MM.1S (cell line): ENCODE results near the gene GBF1.

Source experiments
- DNase-seq: peaks from one replicate; pipeline ENCODE4 v3.0.0-alpha.2; 2015
- H2AFZ ChIP-seq: fragments of 300-600 bp; sonication (generic); 2 replicates; pipeline ENCODE4 v1.6.0; 2016; ENCODE audit warnings: antibody characterized with exemption, low read length
- H3F3A ChIP-seq: fragments of 300-600 bp; sonication (generic); 2 replicates; pipeline ENCODE4 v1.6.1; 2016; ENCODE audit warnings: mild to moderate bottlenecking, antibody characterized with exemption, low read length, moderate library complexity, mixed read lengths; ENCODE audit not compliant: insufficient read depth
- H3K27ac ChIP-seq: fragments of 300-600 bp; sonication (generic); 2 replicates; pipeline ENCODE4 v1.5.1; 2016; ENCODE audit warnings: mild to moderate bottlenecking, low read length
- H3K27me3 ChIP-seq: fragments of 300-600 bp; sonication (generic); replicated peaks from 2 replicates; pipeline ENCODE4 v1.6.0; 2016; ENCODE audit warnings: low read length; ENCODE audit not compliant: insufficient read depth
- H3K36me3 ChIP-seq: fragments of 300-600 bp; sonication (generic); replicated peaks from 2 replicates; pipeline ENCODE4 v1.6.1; 2016; ENCODE audit warnings: mild to moderate bottlenecking, low read length, mixed read lengths; ENCODE audit not compliant: insufficient read depth
- H3K4me1 ChIP-seq: fragments of 300-600 bp; sonication (generic); 2 replicates; pipeline ENCODE4 v1.6.1; 2016; ENCODE audit warnings: low read length, mixed read lengths
- H3K4me2 ChIP-seq: fragments of 300-600 bp; sonication (generic); 2 replicates; pipeline ENCODE4 v1.6.0; 2016; ENCODE audit warnings: low read depth, low read length
- H3K4me3 ChIP-seq: fragments of 300-600 bp; sonication (generic); 2 replicates; pipeline ENCODE4 v1.5.1; 2016; ENCODE audit warnings: low read length, mixed read lengths
- H3K79me2 ChIP-seq: fragments of 300-600 bp; sonication (generic); 2 replicates; pipeline ENCODE4 v1.6.1; 2016; ENCODE audit warnings: mixed run types, low read length, mixed read lengths
- H3K9ac ChIP-seq: fragments of 300-600 bp; sonication (generic); 2 replicates; pipeline ENCODE4 v1.6.1; 2016; ENCODE audit warnings: low read length, mixed read lengths
- H3K9me2 ChIP-seq: fragments of 300-600 bp; sonication (generic); replicated peaks from 2 replicates; pipeline ENCODE4 v1.6.1; 2016; ENCODE audit warnings: mild to moderate bottlenecking, low read length, mixed read lengths; ENCODE audit not compliant: insufficient read depth
- H3K9me3 ChIP-seq: fragments of 300-600 bp; sonication (generic); replicated peaks from 2 replicates; pipeline ENCODE4 v1.6.1; 2016; ENCODE audit warnings: mild to moderate bottlenecking, low read length, mixed read lengths; ENCODE audit not compliant: insufficient read depth
- H4K20me1 ChIP-seq: fragments of 300-600 bp; sonication (generic); 2 replicates; pipeline ENCODE4 v1.6.1; 2016; ENCODE audit warnings: mild to moderate bottlenecking, low read length, moderate library complexity, mixed read lengths; ENCODE audit not compliant: insufficient read depth
- CTCF ChIP-seq: fragments of 300-600 bp; sonication (generic); IDR thresholded peaks from 2 replicates; pipeline ENCODE4 v1.5.1; 2016; ENCODE audit warnings: antibody characterized with exemption, low read length, mixed read lengths
- EZH2 ChIP-seq: fragments of 300-600 bp; sonication (generic); optimal IDR thresholded peaks from 2 replicates; pipeline ENCODE3; 2017; ENCODE audit warnings: low read depth, mild to moderate bottlenecking, antibody characterized with exemption, low read length, mixed read lengths
- EZH2phosphoT487 ChIP-seq: fragments of 300-600 bp; sonication (generic); IDR thresholded peaks from 2 replicates; pipeline ENCODE4 v1.6.1; 2018; ENCODE audit warnings: antibody characterized with exemption, low read length

Gene GBF1

GRCh38 chr10:102414749-102415148 is 169.4 kb downstream of the GBF1 start:
- H3K9me3 ChIP-seq = no peaks in the 10 kb centered on the region
- no peaks in the 10 kb centered on the region for H4K20me1 ChIP-seq
- no peak for TF ChIP-seq EZH2
- no peak for TF ChIP-seq EZH2phosphoT487
- TF ChIP-seq CTCF = no peak
- H3K4me2 ChIP-seq = no peak overlapping the region
- no peak for DNase-seq
- H3K9ac ChIP-seq = no peak overlapping the region
- H3F3A ChIP-seq = peaks cover 1% of the 10 kb centered on the region; the same call in 1 of the 2 replicates
- no peak overlapping the region for H2AFZ ChIP-seq
- no peak overlapping the region for H3K27ac ChIP-seq
- H3K9me2 ChIP-seq = no peaks in the 10 kb centered on the region
- peaks cover 81% of the 10 kb centered on the region for H3K27me3 ChIP-seq
- no peaks in the 10 kb centered on the region for H3K79me2 ChIP-seq
- H3K36me3 ChIP-seq = no peaks in the 10 kb centered on the region
- H3K4me3 ChIP-seq = no peak overlapping the region
- peaks cover 4% of the 10 kb centered on the region; the same call in 1 of the 2 replicates for H3K4me1 ChIP-seq

DNA sequence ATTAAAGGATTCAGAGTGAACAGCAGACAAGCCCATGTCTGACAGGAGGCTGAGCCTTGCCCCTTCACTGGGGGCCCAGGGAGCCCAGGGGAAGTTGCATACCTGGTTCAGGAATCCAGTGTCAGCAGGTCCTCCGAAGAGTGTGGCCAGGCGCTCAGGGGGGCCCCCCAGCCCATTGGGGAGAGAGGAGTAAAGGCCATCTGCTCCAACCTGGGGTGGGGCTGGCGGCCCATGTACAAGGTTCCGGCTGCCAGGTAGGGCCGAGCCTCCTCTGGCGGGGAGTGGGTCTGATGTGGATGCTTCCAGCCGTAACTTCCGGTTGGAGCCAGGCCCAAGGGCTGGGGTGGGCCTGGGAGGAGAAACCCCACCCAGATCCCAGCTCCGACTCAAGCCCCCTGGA is 171.0 kb downstream of the GBF1 start:
- no peaks in the 10 kb centered on the region for H3K9me2 ChIP-seq
- TF ChIP-seq EZH2 = no peak
- TF ChIP-seq EZH2phosphoT487 = no peak
- no peak for TF ChIP-seq CTCF
- H3K9me3 ChIP-seq = no peaks in the 10 kb centered on the region
- H3K79me2 ChIP-seq = no peaks in the 10 kb centered on the region
- no peaks in the 10 kb centered on the region for H3K36me3 ChIP-seq
- no peak overlapping the region for H3K27ac ChIP-seq
- peaks cover 8% of the 10 kb centered on the region; the same call in 1 of the 2 replicates for H3K4me1 ChIP-seq
- H3K9ac ChIP-seq = no peak overlapping the region
- no peak overlapping the region for H2AFZ ChIP-seq
- H3K27me3 ChIP-seq = peaks cover 65% of the 10 kb centered on the region
- no peak for DNase-seq
- no peak overlapping the region for H3K4me2 ChIP-seq
- peaks cover 9% of the 10 kb centered on the region for H3F3A ChIP-seq
- no peak overlapping the region for H3K4me3 ChIP-seq
- H4K20me1 ChIP-seq = no peaks in the 10 kb centered on the region

GRCh38 chr10:102416695-102417094 is 171.4 kb downstream of the GBF1 start:
- no peak for TF ChIP-seq EZH2
- no peak for TF ChIP-seq CTCF
- no peaks in the 10 kb centered on the region for H3K9me3 ChIP-seq
- DNase-seq = no peak
- H3K9me2 ChIP-seq = no peaks in the 10 kb centered on the region
- H3F3A ChIP-seq = peaks cover 13% of the 10 kb centered on the region
- H3K36me3 ChIP-seq = no peaks in the 10 kb centered on the region
- H3K79me2 ChIP-seq = no peaks in the 10 kb centered on the region
- H3K4me3 ChIP-seq = no peak overlapping the region
- H3K9ac ChIP-seq = no peak overlapping the region
- no peak overlapping the region for H2AFZ ChIP-seq
- peaks cover 8% of the 10 kb centered on the region; the same call in 1 of the 2 replicates for H3K4me1 ChIP-seq
- no peak overlapping the region for H3K27ac ChIP-seq
- no peak overlapping the region for H3K4me2 ChIP-seq
- H3K27me3 ChIP-seq = peaks cover 61% of the 10 kb centered on the region
- H4K20me1 ChIP-seq = no peaks in the 10 kb centered on the region
